Activated T-helper 9 cell treated with anti-CD3 and anti-CD28 coated beads, Interleukin-2, amount 50 U/mL, for 16 hours (primary cell): Measurements from ENCODE around the gene TEX22.

Experiments
- DNase-seq: peaks from one replicate; pipeline ENCODE4 v3.0.0-alpha.2; 2020; ENCODE audit warnings: low read depth

Gene TEX22

GRCh38 chr14:105400016-105400415 lies 1.7 kb downstream of the TEX22 start:
- DNase-seq, result no peak

- no peak for DNase-seq
Observed at GRCh38 chr14:105401699-105402098, 3.4 kb downstream of the TEX22 start.

- DNase-seq, result no peak
Observed at GRCh38 chr14:105408592-105408991, 10.3 kb downstream of the TEX22 start.

- DNase-seq, result no peak
Observed at GRCh38 chr14:105409364-105409763, 11.0 kb downstream of the TEX22 start.

- no peak for DNase-seq
Observed at GRCh38 chr14:105410642-105411016, 12.3 kb downstream of the TEX22 start.

- DNase-seq, result no peak
Observed at GRCh38 chr14:105411017-105411941, 12.9 kb downstream of the TEX22 start.

- no peak for DNase-seq
Observed at GRCh38 chr14:105411985-105412770, 13.8 kb downstream of the TEX22 start.

- no peak for DNase-seq
Observed at GRCh38 chr14:105412771-105413543, 14.6 kb downstream of the TEX22 start.

- DNase-seq, result no peak
Observed at GRCh38 chr14:105413544-105413886, 15.2 kb downstream of the TEX22 start.

GRCh38 chr14:105414456-105415371 lies 16.4 kb downstream of the TEX22 start:
- peak; percentile 46 for DNase-seq

- no peak for DNase-seq
Observed at GRCh38 chr14:105415481-105416428, 17.4 kb downstream of the TEX22 start.

- DNase-seq, result no peak
Observed at GRCh38 chr14:105416671-105417070, 18.3 kb downstream of the TEX22 start.

- DNase-seq, result no peak
Observed at GRCh38 chr14:105417690-105418121, 19.4 kb downstream of the TEX22 start.

GRCh38 chr14:105418269-105419194 lies 20.2 kb downstream of the TEX22 start:
- DNase-seq, result no peak

- DNase-seq, result peak; percentile 43
Observed at GRCh38 chr14:105419195-105420091, 21.1 kb downstream of the TEX22 start, which contains the start of gene MTA1. Gene MTA1 (plus strand): TSS chr14:105419827. CDS start chr14:105420036, 209 bp downstream.

GRCh38 chr14:105420101-105420973 lies 22.0 kb downstream of the TEX22 start:
- no peak for DNase-seq
